ENCODE results near the gene ANKUB1.

ANKUB1 gene

DNA sequence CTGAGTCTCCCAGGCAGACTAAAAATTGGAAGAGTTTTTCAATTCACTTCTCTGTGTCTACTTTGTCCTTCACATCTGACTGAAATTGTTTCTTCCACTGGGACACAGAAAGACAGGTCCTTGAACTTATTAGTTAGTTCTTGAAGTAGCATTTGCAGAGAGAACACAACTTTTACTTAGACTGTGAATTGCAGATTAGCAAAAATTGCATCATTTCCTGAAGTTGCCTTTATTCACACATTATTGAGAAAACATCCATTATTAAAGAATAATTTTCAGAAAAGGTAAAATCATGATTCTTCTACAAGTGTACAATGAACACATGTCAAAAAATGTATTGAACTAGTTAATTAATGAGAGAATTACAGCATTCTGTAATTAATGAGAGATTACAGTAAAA is 38.6 kb downstream of the ANKUB1 start:
- DNase-seq, result no peak

DNA sequence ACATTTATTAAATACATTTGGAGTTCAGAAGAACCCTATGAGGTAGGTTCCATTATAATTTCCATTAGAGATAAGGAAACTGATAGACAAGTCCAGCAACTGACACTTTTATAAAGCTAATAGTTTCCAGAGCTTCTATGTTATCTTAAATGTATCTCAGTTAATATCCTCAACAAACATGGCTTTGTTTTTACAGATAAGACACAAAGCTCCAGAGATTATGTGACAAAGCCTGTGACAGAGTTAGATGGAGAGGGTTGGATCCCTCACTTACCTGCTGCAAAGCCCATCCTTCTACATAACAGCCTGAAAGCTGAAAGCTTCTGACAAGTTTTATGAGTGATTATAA is 39.6 kb downstream of the ANKUB1 start:
- DNase-seq, result no peak

DNA sequence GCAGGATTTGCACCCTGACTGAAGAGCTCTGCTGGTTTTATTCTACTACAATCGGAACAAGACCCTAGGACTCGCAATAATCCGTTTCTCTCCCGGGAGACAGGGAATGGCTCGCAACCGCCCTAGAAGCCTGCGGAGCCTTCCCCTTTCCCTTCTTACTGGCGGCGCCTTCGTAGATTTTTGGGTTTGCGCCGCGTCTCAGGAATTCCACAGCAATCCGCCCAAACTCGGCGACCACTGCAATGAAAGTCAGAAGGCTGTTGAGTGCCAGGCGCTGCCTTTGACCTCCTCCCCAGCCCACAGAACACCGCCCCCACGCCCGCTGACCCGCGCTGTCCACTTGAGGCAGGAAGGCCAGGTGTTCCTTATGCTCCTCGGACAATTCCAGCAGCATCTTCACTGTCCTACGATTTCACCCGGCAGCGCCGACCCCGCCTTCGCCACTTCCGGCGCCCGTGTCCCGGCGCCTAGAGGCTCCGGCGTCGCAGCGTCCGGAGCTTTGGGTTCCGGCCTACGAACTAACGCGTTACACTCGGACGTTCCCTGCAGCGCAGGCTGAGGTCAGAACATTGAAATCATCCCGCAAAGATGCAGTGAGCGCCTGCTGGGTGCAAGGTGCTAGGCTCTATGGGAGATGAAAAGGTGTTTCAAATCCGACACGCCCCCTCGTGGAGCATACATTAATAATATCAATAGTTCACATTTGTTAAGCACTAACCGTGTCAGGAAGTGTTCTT is 40.1 kb downstream of the ANKUB1 start, which contains the start of gene COMMD2:
Gene COMMD2 (minus strand): TSS at position 439 of the 737 bp plus-strand sequence. CDS start 45 bp downstream, at position 394.
- peak; percentile 22 for DNase-seq

DNA sequence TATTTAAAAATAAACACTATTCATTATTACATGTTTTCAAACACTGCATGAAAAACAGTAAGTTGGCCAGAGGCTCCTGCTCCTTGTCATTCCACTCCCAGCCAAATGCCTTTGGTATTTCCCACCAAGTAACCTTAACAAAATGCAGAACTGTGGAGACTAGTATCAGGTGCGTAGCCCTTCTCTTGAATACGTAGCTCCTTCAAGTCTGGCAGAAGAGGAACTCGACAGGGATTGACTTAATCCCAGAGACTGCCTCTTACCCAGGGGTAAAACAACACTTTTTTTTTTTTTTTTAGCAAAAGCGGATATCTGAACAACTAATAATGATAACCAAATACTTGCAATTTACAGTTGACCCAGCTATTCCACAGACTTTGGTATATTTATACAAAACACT is 40.8 kb downstream of the ANKUB1 start:
- DNase-seq, result no peak

DNA sequence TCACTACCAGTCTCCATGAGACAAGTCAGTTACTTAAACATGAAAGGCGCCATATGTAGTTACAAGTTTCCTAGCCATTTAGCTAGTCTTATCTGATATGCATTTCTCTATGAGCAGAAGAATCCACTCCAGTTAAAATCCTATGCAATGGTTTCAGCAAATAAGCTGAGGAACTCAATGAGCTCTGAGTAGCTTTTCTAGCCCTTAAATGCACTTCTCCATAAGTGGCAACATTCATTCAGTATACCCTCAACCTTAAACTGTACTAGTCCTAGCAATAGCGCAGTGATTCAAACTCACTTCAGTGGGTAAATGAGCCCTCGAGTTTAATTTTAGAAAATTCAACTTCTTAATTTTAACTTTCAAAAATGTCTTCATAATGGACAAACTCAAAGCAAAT is 47.7 kb downstream of the ANKUB1 start:
- DNase-seq, result no peak

DNA sequence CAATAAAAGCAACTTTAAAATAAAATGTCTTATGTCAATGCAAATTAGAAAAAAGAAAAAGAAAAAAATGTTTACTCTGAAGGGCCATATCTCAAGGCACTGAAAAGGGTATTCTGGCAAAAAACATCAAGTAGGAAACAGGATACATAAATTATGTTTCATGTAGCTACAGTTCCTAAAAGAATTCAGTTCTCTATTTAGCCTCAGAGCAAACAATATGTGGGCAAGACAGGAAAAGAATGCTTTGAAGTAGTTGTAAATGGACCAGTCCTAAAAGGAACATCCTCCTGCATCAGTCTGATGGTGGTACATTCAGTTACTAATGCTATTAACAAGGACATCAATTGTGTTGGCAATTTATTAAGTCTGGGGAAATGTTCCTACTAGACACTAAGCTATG is 48.2 kb downstream of the ANKUB1 start:
- DNase-seq, result no peak

DNA sequence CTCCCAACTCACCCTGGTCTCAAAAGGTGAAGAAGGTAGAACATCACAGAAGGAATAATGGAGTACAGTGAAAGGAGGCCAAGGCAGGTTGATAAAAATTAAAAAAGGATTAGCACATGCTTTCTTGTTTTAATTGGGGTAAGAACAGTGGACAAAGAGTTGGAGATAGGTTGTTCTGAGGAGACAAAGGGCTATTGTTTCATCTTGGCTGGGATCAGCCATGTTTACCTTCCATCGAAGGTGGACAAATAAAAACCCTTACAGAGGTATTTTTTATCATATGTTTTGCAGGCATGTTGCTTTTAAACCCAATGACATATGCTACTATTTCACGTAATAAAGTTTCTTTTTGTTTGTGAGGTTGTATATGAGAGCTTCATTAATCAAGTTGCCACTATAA is 53.0 kb downstream of the ANKUB1 start:
- no peak for DNase-seq

DNA sequence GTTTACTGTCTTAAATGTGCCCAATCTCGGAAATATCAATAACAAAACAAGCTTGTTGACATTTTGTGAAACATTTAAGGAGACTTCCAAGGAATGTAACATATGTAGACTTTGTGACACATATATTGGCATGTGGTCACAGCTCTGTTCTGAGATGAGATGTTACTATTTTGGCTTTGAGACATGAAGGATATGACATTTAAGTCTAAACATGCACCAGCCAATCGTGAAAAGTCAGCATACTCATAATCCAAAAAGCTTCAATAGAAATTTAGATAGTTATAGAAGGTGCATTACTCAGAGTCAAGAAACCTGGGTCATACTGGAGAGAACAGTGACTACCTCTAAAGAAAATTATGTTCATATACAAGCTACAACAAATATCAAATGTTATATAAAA is 53.5 kb downstream of the ANKUB1 start:
- no peak for DNase-seq

DNA sequence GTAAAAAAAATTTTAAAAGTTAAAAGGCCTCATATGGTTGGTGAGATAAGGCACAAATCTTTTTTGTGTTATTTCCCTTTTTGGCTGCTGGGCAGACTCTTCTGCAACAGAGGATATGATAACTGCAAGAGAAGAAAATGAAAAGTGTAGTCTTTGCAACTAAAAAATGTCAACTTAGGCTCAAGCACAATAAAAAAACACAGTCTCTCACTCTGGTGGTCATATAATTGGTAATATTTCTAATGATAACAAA is 55.5 kb downstream of the ANKUB1 start:
- no peak for DNase-seq

DNA sequence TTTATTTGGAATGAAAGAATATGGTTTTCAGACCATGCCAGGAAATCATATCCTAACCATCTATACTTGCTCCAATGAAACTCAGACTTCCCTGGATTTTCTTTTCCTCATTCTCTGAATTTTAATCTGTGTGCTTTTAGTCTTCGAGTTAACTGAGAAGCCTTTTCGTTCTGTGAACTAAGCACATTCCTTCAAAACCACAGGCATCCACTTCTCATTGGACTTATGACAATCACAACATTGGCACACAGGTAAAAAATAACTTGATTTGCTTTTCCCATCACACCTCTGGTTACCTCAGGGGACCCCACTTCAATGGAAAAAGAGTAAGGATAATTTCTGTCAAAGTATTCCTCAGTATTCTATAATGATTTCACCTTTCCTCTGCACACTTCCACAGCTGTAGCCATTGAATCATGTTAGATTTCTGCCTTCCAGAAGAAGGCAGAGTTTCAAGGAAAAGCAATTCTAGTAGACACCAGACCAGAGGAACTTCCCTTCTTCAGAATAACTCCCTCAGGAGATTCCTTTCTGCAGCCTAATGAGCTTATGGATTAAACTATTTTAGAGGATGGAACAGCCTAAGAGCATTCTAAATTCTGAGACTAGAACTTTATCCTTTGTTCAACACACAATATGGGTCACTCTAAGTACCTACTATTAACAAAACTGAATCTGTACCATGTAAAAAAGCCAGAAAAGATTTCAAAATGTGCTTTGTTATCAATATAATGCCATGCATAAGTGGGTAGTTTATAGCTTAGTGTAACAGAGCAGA is 56.0 kb downstream of the ANKUB1 start:
- DNase-seq, result no peak

DNA sequence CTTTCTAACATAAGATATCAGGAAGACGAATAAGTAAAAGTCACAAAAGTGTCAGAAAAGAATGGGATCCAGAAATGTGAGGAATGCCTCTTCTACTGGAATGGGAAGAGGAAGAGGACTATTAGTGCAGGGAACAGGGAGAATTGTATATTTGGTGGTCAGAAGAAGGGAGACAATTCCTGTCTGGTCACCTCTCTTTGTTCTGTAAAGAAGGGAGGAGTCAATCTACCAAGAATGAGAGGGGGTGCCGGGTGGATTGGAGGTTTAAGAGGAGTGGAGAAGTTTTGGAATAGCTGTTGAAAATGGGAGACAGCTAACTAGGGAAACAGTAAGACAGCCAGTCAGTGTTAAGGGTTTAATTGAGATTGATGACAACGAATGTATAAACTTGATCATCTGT is 60.1 kb downstream of the ANKUB1 start:
- DNase-seq, result no peak

DNA sequence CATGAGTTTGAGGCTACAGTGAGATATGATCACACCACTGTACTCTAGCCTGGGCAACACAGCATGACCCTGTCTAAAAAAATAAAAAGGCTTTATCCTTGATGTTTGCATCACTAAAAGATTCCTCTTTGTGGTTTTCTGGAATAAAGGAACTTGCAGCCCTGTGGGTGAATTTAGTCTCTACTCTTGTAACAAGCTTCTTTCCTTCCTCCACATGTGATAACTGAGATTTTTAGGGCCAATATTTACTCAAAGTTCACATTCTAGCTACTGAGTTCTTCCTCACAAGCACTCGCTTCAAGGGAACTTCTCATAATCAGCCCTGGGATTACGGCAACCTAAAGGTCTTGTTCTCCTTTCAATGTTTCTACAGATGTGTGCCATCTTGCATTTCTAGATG is 64.7 kb downstream of the ANKUB1 start:
- DNase-seq, result no peak

DNA sequence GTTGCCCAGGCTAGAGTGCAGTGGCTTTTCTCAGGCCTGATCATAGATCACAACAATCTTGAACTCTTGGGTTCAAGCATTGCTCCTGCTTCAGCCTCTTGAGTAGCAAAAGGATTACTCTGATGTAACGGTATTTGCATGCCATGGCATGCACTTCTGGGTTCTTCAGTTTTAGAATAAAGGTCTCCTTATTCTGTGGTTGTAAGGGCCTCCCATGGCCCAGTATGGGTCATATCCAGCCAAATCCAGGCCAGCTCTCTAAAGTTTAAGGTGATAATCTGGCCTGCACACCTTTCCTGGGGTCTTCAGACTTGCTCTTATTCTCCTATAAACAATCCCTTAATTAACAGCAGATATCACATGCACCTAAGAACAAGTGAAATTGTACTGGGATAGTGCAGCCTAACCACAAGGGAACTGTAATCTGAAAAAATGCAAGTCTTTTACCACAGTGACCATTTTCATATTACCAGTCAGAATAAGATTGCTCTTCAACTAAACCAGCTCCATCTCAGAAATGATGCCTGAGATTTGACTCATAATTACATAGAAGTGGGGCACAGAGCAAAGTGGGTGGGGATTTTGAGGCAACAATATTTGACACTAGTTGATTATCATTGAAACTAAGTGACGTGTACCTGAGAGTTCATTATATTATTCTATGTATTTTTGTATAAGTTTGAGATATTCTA is 65.5 kb downstream of the ANKUB1 start:
- DNase-seq, result no peak

DNA sequence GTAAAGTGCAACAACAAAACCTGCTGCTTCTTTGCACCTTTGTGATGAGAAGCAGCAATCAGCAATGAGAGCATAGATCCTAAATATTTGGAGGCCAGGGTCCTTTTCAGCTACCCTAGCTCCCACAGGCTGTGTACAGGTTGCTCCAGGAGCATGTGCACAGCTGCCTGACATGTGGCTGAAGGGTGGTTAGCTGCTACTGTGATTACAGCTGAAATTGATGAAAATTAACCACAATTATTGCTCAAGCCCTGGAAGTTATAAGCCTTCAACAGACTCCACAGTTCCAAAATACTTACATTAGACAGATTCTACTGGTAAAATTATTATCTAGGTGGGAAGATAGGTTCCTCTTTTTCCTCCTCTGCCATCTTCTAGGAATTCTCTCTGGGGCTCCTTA is 68.6 kb downstream of the ANKUB1 start:
- DNase-seq, result no peak

DNA sequence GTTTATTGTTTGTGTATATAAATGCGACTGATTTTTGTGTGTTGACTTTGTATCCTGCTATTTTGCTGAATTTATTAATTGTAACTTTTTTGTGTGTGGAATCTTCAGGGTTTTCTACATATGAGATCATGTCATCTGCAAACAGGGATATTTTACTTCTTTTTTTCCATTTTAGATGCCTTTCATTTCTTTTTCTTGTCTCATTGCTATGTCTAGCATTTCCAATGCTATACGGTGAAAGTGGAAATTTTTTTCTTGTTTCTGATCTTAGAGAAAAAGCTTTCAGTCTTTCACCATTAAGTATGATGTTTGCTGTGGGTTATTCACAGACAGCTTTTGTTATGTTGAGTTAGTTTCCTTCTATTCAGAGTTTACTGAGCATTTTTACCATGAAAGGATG is 71.4 kb downstream of the ANKUB1 start:
- no peak for DNase-seq

DNA sequence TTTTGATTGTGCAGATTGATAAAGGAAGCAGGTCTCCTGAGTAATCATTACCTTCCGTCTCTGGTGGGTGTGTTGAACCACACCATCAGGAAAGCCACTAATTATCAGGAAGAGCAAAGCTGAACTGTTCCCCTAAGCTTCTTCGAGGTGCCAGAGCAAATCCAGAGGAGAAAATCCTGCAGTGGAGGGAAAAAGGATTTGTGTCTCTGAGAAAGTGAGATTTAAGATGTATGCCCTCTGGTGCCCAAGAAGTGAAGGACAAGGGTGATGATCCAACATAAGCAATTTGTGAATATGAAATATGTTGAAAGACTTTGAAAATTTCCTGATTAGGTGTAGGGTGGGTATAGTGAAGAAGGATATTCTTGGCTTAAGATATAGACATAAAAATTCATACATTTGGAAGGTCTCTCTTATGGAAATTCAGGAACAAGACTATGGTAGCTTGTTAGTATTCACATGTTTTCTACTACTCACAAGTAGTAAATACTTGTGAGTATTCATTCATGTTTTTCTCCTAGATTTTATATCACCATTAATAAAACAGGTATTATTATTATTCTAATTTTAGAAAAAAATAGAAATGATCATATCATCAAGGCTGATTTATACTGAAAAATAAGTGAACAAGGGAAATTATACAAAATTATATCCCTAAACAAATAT is 74.8 kb downstream of the ANKUB1 start:
- peak; percentile 61 for DNase-seq

DNA sequence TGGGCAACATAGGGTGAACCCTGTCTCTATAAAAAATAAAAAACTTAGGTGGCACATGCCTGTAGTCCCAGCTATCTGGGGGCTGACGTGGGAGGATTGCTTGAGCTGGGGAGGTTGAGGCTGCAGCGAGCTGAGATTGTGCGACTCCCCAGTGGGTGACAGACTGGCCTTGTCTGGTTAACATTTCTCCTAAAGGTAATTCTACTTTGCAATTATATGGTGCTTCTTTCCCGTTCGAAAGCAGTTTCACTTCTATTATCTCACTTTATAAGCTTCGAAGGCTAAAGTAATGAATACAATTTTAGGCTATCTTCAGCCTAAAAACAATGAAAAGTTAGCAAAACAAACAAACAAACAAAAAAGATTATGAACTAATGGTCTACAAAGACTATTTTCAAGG is 75.4 kb downstream of the ANKUB1 start:
- DNase-seq, result no peak

DNA sequence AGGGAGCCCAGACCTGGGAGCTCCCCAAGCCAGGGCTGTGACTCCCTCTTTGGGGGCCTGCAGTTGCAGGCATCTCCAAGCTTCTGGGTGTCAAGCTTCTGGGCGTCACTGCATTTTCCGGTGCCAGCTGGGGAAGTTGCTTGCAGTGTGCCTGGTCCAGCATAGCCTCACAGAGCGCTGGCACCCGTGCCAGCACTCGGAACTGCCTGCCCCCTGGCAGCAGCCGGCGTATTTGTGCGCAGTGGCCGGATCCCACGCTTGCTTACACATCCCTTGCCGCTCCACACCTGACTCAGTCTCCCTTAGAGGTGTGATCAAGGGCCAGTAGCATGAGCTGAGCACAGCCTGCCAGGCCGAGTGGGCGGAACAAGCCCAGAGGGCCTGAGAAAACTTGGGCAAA is 77.1 kb downstream of the ANKUB1 start:
- no peak for DNase-seq

DNA sequence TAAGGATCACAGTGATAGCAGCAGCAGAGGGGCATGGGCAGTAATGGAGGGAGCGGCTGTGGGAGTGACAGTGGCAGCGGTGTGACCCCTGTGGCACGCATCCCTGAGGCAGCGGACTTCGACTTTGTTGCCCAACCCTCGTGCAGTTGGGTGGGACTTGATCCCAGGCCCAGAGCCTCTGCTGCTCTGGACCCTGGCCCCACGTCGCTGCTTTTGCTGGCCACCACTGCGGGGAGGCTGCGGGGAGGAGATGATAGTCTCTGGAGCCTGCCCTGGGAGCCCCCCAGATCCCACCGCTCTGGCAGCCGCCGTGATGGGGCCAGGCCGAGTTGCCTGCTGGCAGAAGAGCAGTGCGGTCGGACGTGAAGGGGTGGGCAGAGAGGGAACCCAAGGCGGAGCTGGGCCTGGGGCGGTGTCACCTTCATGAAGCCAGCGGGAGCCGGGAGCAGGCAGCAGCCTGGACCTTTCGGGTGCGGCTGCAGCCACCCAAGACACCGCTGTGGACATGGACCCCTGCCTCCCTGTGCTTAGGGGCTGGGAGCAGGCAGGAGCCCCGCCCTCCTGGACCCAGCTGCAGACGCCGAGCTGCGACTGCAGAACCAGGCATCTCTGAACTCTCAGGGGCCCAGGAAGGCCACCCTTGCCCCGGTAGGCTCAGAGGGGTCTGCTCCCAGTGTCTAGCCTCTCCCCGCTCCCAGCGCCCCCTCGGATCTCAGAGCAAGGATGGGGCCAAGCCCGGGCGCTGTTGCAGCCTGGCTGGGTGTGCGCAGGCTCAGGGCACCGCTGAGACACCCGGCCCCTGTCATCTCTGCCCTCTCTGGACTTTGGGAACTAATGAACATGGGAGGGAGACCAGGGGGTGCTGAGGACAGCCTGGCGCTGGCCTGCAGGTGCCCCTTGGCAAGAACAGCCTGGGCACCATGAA is 78.4 kb downstream of the ANKUB1 start:
- no peak for DNase-seq

Measured in NCI-H2029 treated with DMSO at 0.1 percent for 48 hours (cell line).